Measurements from ENCODE around the gene MRPL2.

DNA sequence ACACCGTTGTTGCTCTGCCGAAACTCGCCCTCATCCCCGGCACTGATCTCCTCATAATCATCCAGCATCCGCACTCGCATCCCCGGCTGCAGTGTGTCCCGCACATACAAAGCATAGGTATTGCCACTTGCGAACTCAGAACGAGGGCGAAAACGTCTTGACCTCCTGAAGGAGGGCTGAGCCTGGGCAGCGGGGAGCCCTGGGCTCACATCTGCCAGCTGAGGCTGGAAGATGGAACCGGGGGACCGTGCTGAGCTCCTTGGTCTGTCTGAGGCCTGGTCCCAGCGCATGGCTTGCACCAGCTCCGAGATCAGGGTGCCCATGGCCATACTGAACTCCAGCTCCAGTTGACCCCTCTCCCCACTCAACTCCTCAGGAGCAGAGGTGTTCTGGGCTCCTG is 8.3 kb downstream of the MRPL2 start:
- no peak for TF ChIP-seq POLR2A (IDR thresholded peaks at IDR 0.05)
- TF ChIP-seq, protein P1, sequence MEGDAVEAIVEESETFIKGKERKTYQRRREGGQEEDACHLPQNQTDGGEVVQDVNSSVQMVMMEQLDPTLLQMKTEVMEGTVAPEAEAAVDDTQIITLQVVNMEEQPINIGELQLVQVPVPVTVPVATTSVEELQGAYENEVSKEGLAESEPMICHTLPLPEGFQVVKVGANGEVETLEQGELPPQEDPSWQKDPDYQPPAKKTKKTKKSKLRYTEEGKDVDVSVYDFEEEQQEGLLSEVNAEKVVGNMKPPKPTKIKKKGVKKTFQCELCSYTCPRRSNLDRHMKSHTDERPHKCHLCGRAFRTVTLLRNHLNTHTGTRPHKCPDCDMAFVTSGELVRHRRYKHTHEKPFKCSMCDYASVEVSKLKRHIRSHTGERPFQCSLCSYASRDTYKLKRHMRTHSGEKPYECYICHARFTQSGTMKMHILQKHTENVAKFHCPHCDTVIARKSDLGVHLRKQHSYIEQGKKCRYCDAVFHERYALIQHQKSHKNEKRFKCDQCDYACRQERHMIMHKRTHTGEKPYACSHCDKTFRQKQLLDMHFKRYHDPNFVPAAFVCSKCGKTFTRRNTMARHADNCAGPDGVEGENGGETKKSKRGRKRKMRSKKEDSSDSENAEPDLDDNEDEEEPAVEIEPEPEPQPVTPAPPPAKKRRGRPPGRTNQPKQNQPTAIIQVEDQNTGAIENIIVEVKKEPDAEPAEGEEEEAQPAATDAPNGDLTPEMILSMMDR (IDR thresholded peaks at IDR 0.05) = no peak
